22Rv1 (cell line): Measurements from ENCODE around the gene ASMTL.

Experiments
- H3K27ac ChIP-seq: fragments of 450-650 bp; 2 replicates; pipeline ENCODE4 v1.5.1; 2017
- CTCF ChIP-seq: fragments of 450-650 bp; IDR thresholded peaks from 2 replicates; pipeline ENCODE4 v1.5.1; 2017; ENCODE audit warnings: mild to moderate bottlenecking
- ZFX ChIP-seq: fragments of 450-650 bp; IDR thresholded peaks from 2 replicates; pipeline ENCODE4 v1.6.1; 2017; ENCODE audit warnings: antibody characterized with exemption, borderline replicate concordance

The ASMTL gene

GRCh38 chrX:1485033-1485432 is 32.3 kb upstream of the ASMTL start:
- no peak for TF ChIP-seq ZFX
- TF ChIP-seq CTCF, result no peak
- no peak overlapping the region for H3K27ac ChIP-seq

GRCh38 chrX:1484638-1485019 is 31.9 kb upstream of the ASMTL start:
- TF ChIP-seq ZFX, result no peak
- TF ChIP-seq CTCF, result no peak
- no peak overlapping the region for H3K27ac ChIP-seq

- TF ChIP-seq CTCF, result no peak
- TF ChIP-seq ZFX, result no peak
- H3K27ac ChIP-seq, result no peak overlapping the region
These were observed 31.3 kb upstream of the ASMTL start for GRCh38 chrX:1483843-1484637.

- H3K27ac ChIP-seq, result 0 out of 2 replicates have a peak overlapping the region, but pooled peaks have one; percentile 38
These were observed 29.8 kb upstream of the ASMTL start for GRCh38 chrX:1482530-1482928.

GRCh38 chrX:1481636-1482529 is 29.2 kb upstream of the ASMTL start:
- H3K27ac ChIP-seq, result peak overlapping the region; percentile 38

GRCh38 chrX:1480082-1480785 is 27.5 kb upstream of the ASMTL start:
- TF ChIP-seq ZFX (no peak), CTCF (no peak)
- H3K27ac ChIP-seq, result no peak overlapping the region

More at GRCh38 chrX:1481636-1482529, 29.2 kb upstream of the ASMTL start:
- no peak for TF ChIP-seq ZFX
- TF ChIP-seq CTCF, result no peak

- TF ChIP-seq ZFX, result no peak
- TF ChIP-seq CTCF, result no peak
- H3K27ac ChIP-seq, result no peak overlapping the region
These were observed 25.2 kb upstream of the ASMTL start for GRCh38 chrX:1477801-1478458.
